WI38 (cell line): Measurements from ENCODE around the gene EDC3.

ENCODE experiments used
- H3K4me3 ChIP-seq: 2 replicates; pipeline ENCODE4 v1.5.1; 2011; ENCODE audit warnings: low read depth, mild to moderate bottlenecking, control low read depth, low read length
- CTCF ChIP-seq: IDR thresholded peaks from 2 replicates; pipeline ENCODE4 v1.5.1; 2012; ENCODE audit warnings: low read depth, mild to moderate bottlenecking, control low read depth, low read length

The EDC3 gene

DNA sequence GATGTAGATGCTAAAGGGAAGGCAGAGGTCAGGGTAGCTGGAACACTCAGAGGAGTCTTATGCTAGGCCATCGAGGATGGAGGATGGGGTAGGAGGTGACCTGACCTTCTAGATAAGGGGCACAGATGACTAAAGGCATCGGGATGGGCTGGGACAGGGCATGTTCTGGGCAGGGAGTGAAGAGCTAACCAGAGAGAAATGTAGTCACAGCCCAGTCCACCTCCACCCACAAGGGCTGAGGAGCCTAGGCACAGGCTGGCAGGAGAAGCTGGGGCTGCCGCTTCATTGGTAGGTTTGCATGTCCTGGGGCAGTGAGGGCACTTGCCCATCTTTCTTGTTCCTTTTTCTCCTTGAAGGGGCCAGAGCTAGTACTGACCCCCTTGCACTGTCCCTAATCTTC lies 67.6 kb downstream of the EDC3 start:
- no peak for TF ChIP-seq CTCF
- no peak overlapping the region for H3K4me3 ChIP-seq

DNA sequence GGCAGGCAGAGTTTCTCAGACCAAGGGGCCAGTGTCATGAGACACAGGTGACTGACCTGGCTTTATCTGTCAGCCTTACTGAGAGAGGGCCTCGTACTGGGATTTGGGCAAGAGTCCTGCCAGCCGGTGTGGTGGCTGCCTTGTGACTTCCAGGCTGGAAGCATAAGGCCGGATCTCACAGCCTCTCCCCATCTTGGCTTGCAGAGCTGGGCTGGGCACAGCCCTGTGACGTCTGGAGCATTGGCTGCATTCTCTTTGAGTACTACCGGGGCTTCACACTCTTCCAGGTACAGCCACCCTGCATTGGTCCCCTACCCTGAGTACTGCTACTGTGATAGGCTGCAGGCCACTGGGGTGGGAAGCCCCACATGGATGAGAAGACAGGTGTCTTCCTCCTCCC lies 68.1 kb downstream of the EDC3 start:
- H3K4me3 ChIP-seq: no peak overlapping the region
- TF ChIP-seq CTCF: no peak

- no peak overlapping the region for H3K4me3 ChIP-seq
- TF ChIP-seq CTCF: no peak
These were observed 68.8 kb downstream of the EDC3 start for GRCh38 chr15:74626752-74627692.

DNA sequence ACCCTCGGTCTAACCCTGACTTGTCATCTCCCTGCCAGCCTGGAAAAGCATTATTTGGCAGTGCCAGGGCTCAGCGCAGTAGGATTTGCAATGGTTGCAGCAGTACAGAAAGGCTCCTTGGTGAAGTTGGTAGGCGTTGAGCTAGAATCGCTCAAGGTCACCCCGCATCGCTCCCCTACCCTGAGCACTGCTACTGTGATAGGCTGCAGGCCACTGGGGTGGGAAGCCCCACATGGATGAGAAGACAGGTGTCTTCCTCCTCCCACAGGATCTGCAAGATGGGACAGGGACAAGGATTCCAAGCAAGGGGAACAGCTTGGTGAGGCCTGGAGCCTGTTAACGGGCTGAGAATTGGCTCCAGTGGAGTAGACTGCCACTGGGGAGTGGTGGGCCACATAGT lies 69.5 kb downstream of the EDC3 start:
- TF ChIP-seq CTCF: no peak
- H3K4me3 ChIP-seq: no peak overlapping the region

DNA sequence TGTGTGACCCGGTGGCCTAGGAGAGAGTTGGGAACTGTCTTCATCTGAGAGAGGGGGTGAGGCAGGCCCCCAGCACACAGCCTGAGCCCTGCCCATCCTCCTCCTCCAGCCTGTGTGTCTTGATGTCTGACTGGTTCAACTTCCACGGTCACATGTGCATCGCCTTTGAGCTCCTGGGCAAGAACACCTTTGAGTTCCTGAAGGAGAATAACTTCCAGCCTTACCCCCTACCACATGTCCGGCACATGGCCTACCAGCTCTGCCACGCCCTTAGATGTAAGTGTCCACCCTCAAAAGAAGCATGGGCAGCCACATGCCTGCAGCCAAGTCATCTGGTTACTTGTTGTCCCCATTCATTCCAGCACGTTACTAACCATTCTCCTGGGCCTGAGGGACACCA lies 70.1 kb downstream of the EDC3 start:
- no peak overlapping the region for H3K4me3 ChIP-seq
- TF ChIP-seq CTCF: no peak

DNA sequence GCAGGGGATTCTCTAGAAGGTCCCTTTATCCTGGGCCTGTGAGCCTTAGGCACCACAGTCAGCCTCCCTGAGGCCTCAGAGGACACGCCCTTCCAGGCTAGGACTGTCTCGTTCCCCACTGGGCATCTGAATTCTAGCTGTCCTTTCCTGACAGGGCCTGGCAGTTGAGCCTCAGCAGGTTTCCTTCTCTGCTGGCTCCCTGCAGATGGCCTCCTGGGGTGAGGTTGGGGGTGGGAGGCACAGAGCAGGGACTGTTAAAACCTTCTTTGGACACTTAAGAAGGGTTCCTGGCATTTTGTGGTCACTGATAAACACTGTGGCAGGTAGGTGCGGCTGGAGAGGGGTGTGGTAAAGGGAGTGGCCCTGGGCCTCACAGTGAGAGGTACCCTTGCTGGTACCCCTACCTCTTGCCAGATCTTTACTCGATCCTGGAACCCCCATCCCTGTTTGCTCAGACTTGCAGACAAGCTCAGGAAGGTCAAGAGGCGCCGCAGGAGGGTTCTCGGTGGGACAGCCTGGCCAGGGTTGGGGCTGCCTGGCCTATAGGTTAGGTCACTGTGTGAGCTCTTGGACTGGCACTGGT lies 71.7 kb downstream of the EDC3 start:
- no peak overlapping the region for H3K4me3 ChIP-seq
- TF ChIP-seq CTCF: no peak

DNA sequence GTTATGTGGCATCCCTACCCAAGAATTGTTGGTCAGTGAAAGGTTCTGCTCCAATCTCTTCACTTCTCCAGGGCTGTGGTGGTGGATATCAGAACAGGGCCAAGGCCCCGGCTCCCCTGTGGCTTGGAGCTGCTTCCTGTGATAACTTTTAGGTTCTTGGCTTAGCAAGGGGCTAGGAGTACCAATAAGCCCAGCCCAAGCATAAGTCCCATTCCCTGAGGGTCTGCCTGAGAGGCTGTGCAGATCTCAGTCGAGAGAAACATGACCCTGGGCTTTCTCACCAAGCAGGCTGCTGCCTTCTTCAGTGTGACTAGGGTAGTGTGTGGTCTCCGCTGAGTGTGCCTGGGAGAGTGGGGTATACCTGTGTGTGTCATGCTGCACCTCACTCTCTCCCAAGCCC lies 73.1 kb downstream of the EDC3 start:
- TF ChIP-seq CTCF: no peak
- no peak overlapping the region for H3K4me3 ChIP-seq
